ENCODE measurements around the gene IQGAP2.

The IQGAP2 gene

GRCh38 chr5:76714751-76715485, 311.8 kb downstream of the IQGAP2 start:
- no peak for DNase-seq (ENCODE audit: low read depth in 2 of 2)

- DNase-seq (ENCODE audit: low read depth in 2 of 2) = no peak
These were observed 312.3 kb downstream of the IQGAP2 start for GRCh38 chr5:76715486-76715735.

GRCh38 chr5:76715736-76716455, 312.8 kb downstream of the IQGAP2 start, which contains the start of gene F2R:
F2R (plus strand) TSS chr5:76716126; CDS start chr5:76716308, 182 bp downstream.
- DNase-seq (ENCODE audit: low read depth in 2 of 2) = no peak

GRCh38 chr5:76716456-76717157, 313.5 kb downstream of the IQGAP2 start:
- DNase-seq (ENCODE audit: low read depth in 2 of 2) = no peak

DNA sequence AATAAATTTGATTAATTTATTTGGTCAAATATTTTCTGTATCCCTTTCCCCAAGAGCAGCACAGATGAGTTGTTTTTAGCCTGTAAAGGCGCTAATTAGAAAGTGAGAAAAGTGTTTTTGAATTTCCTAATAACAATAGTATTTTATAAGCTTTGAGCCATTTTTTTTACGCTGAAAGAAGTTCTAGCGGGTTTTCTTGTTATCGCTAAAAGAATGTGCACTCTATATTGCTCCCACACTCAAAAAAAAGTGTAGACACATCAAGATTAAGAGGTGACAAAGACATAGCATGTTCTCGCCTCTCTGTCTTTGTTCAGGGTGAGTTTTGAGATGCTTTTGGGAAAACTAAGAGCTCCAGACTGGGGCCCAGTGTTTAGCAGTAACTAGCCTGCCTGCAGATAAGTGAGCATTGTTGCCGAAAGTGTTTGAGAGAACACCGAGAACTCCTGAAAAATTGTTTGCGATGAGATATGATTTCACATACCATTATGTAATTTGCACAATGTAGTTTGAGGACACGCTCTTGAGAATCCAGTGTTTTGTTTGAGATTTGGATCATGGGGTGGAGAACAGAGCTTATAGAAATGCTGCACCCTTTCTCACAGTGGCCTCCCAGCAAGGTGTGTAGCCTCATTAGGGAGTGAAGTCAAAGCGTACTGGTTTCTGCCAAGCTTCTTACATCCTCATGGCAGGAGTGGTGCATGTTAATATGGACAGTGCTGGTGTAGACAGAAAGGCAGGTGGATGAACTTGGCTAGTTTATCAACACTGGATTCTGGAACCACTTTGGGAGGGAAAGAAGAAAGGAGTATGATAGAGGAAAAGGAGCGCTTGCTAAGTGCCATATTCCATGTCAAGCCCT, 314.4 kb downstream of the IQGAP2 start:
- no peak for DNase-seq (ENCODE audit: low read depth in 2 of 2)

GRCh38 chr5:76718381-76718832, 315.3 kb downstream of the IQGAP2 start:
- DNase-seq (ENCODE audit: low read depth in 2 of 2) = no peak

DNA sequence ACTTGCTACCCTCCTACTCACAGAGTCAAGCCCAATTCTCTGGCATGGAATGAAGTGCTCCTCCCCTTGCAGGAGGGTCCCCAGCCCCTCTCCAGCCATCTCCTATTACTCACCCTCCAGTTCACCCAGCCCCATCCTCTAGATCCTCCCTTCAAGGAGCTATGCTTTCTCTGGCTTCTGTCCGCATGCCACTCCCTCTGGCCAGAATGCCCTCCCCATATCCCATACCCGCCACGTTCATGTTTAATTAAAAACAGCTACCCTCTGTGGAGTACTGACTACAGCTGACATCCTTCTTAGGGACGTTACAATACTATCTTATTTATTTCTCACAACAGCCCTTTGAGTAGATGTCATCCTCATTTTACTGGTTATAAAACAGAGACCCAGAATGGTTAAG, 315.8 kb downstream of the IQGAP2 start:
- no peak for DNase-seq (ENCODE audit: low read depth in 2 of 2)

DNA sequence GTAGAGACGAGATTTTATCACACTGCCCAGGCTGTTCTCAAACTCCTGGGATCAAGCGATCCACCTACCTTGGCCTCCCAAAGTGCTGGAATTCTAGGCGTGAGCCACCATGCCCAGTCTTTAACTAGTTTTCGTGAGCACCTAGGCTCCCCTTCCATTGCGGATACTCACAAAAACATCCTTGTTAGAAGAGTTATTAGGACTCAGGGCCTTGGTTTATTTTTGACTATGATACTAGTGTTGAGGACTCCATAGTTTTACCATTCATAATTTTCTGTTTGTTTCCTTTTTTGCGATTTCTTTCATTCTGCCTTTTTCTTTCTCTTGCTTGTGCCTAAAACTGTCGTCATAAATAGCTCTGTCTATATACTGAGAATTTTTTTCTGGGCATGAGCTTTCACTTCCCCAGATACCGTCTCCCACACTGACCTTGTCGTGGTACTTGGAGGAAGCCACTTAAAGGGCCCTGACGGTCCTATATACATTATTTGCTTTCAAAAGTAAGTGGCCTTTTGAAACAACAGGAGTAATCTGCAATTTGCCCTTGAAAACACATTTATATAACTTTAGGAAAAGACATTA, 318.0 kb downstream of the IQGAP2 start:
- no peak for DNase-seq (ENCODE audit: low read depth in 2 of 2)

GRCh38 chr5:76723266-76723665, 320.2 kb downstream of the IQGAP2 start:
- DNase-seq (ENCODE audit: low read depth in 2 of 2) = no peak

GRCh38 chr5:76723906-76724305, 320.8 kb downstream of the IQGAP2 start:
- DNase-seq (ENCODE audit: low read depth in 2 of 2) = no peak

- no peak for DNase-seq (ENCODE audit: low read depth in 2 of 2)
These were observed 321.8 kb downstream of the IQGAP2 start for GRCh38 chr5:76724871-76725270.

DNA sequence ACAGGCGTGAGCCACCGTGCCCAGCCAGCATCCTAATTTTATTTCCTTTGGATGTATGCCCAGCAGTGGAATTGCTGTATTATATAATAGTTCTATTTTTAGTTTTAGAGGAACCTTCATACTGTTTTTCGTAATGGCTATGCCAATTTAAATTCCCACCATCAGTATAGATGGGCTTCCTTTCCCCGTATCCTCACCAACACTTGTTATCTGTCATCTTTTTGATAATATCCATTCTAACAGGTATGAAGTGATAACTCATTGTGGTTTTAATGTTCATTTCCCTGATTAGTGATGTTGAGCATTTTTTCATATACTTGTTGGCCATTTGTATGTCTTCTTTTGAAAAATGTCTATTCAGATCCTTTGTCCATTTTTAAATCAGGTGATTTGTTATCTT, 325.9 kb downstream of the IQGAP2 start:
- DNase-seq (ENCODE audit: low read depth in 2 of 2) = no peak

DNA sequence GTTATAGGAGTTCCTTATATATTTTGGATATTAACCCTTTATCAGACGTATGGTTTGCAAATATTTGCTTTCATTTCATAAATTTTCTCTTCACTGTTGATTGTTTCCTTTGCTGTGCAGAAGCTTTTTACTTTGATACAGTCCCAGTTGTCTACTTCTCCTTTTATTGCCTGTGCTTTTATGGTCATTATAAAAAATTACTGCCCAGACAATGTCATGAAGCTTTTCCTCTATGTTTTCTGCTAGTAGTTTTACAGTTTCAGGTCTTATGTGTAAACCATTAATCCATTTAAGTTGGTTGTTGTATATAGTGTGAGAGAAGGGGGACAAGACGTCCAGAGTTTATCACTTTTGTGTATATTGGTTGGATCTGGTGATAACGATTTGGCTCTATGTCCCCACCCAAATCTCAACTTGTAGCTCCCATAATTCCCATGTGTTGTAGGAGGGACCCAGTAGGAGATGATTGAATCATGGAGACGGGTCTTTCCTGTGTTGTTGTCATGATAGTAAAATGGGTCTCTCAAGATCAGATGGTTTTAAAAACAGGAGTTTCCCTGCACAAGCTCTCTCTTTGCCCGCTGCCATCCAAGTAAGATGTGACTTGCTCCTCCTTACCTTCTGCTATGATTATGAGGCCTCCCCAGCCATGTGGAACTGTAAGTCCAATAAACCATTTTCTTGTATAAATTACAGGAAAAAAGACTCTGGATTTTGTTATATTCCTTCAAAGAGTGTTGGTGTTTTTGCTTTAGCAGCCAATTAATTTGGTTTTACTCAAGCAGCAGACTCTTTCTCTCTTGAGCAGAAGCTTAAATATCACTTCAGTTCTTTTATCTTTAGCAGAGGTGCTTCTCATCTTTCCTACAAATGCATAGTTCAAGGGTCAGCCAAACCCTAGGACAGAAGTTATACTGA, 326.5 kb downstream of the IQGAP2 start:
- no peak for DNase-seq (ENCODE audit: low read depth in 2 of 2)

DNA sequence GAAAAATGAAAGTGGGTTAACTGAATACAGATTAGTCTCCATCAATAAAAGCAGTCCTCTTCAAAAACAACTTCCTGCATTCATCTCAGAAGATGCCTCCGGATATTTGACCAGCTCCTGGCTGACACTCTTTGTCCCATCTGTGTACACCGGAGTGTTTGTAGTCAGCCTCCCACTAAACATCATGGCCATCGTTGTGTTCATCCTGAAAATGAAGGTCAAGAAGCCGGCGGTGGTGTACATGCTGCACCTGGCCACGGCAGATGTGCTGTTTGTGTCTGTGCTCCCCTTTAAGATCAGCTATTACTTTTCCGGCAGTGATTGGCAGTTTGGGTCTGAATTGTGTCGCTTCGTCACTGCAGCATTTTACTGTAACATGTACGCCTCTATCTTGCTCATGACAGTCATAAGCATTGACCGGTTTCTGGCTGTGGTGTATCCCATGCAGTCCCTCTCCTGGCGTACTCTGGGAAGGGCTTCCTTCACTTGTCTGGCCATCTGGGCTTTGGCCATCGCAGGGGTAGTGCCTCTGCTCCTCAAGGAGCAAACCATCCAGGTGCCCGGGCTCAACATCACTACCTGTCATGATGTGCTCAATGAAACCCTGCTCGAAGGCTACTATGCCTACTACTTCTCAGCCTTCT, 329.4 kb downstream of the IQGAP2 start:
- DNase-seq (ENCODE audit: low read depth in 2 of 2) = no peak

- no peak for DNase-seq (ENCODE audit: low read depth in 2 of 2)
These were observed 329.9 kb downstream of the IQGAP2 start for GRCh38 chr5:76733049-76733417.

- DNase-seq (ENCODE audit: low read depth in 2 of 2) = no peak
These were observed 332.9 kb downstream of the IQGAP2 start for GRCh38 chr5:76735762-76736545.

DNA sequence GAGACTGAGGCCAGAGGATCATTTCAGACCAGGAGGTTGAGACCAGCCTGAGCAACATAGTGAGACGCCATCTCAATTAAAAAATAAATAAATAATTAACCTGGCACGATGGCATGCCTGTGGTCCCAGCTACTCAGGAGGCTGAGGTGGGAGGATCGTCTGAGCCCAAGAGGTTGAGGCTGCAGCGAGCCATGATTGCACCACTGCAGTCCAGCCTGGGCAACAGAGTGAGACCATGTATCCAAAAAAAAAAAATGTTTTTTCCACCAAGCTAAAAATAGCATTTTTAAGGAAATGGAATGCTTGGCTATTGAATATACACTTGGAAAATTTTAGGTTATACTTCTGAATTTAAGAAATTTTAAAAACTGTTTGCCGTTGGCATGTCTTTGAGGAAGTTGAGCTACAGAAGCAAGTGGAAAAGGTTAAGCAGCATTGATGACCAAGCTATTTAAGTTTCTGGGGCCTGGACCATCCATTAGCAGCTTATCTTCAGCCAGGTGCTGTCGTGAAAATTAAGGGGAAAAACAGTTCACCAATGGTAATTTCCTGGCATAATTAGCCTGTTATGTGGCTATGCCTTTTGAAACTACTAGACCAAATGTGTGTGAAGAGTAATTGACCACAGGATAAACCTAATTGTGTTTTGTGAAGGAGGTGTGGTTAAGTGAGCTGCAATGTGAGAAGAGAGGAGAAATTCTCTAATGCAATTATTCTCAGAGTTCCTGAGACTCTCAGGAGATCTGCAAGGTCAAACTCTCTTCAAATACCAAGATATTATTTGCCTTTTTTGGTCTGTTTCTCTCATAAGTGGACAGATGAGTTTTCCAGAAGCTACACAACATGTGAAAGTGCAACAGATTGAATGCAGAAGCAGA, 333.8 kb downstream of the IQGAP2 start:
- no peak for DNase-seq (ENCODE audit: low read depth in 2 of 2)

DNA sequence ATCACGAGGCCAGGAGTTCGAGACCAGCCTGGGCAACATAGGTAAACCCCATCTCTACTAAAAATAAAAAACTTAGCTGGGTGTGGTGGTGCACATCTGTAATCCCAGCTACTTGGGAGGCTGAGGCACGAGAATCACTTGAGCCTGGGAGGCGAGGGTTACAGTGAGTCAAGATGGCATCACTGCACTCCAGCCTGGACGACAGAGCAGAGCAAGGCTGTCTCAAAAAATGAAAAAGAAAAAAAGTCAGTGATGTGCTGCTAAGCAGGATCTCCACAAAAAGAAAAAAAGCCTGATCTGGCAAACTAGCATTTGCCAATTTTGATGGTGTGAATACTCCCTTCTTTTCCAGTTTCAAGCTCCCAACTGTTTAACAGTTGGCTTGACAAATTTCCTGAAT, 334.8 kb downstream of the IQGAP2 start:
- no peak for DNase-seq (ENCODE audit: low read depth in 2 of 2)
